HG02938 (cell line): ENCODE results near the gene NXF1.
"Not testable (repeated sequence)": the region's sequence is repeated elsewhere in the genome, so short reads cannot be mapped to it uniquely, and the experiment has no call there.

Experiments
- ATAC-seq: cut with Tn5 transposase; IDR thresholded peaks from one replicate; pipeline ENCODE4 v1.9.1; 2021; ENCODE audit warnings: mild to moderate bottlenecking, moderate library complexity; ENCODE audit not compliant: unreplicated experiment

Gene NXF1

GRCh38 chr11:62788991-62789390 lies 16.2 kb downstream of the NXF1 start:
- no peak for ATAC-seq

- ATAC-seq: peak; percentile 66
Observed at GRCh38 chr11:62787005-62787759, 18.1 kb downstream of the NXF1 start, which contains the start of gene TMEM179B. Gene TMEM179B (plus strand): TSS chr11:62787402. CDS start chr11:62787432, 30 bp downstream.

GRCh38 chr11:62786318-62787004 lies 18.8 kb downstream of the NXF1 start:
- peak; percentile 61 for ATAC-seq

- no peak for ATAC-seq
Observed at GRCh38 chr11:62782753-62783152, 22.5 kb downstream of the NXF1 start.

- ATAC-seq: no peak
Observed at GRCh38 chr11:62778441-62778840, 26.8 kb downstream of the NXF1 start.

GRCh38 chr11:62777389-62777788 lies 27.9 kb downstream of the NXF1 start:
- ATAC-seq: no peak

- no peak for ATAC-seq
Observed at GRCh38 chr11:62775646-62776045, 29.6 kb downstream of the NXF1 start.

- ATAC-seq: no peak
Observed at GRCh38 chr11:62774407-62774806, 30.8 kb downstream of the NXF1 start.

- peak; percentile 82 for ATAC-seq
Observed at GRCh38 chr11:62771144-62772021, 33.9 kb downstream of the NXF1 start, which contains the start of gene TAF6L. Gene TAF6L (plus strand): TSS chr11:62771396. CDS start chr11:62775784, 4,388 bp downstream.

- ATAC-seq: no peak
Observed at GRCh38 chr11:62770778-62771143, 34.5 kb downstream of the NXF1 start.

- ATAC-seq: not testable (repeated sequence)
Observed at GRCh38 chr11:62760867-62761227, 44.4 kb downstream of the NXF1 start.

- ATAC-seq: no peak
Observed at GRCh38 chr11:62757846-62758788, 47.1 kb downstream of the NXF1 start.

GRCh38 chr11:62755086-62755615 lies 50.1 kb downstream of the NXF1 start:
- ATAC-seq: no peak

GRCh38 chr11:62753736-62754603 lies 51.3 kb downstream of the NXF1 start, which contains the start of gene ZBTB3:
Gene ZBTB3 (minus strand): TSS chr11:62754160. CDS start chr11:62753664, 496 bp downstream.
- peak; percentile 96 for ATAC-seq

GRCh38 chr11:62752994-62753735 lies 52.1 kb downstream of the NXF1 start:
- ATAC-seq: no peak

- ATAC-seq: no peak
Observed at GRCh38 chr11:62752177-62752785, 53.0 kb downstream of the NXF1 start.

GRCh38 chr11:62749931-62750330 lies 55.3 kb downstream of the NXF1 start:
- ATAC-seq: not testable (repeated sequence)
